Retinal pigment epithelial cell (primary cell): ENCODE data around the gene ATP8A2.

Source experiments
- DNase-seq: peaks from one replicate; pipeline ENCODE4 v3.0.0-alpha.2; 2010; ENCODE audit warnings: low read depth
- H3K4me3 ChIP-seq: 2 replicates; pipeline ENCODE4 v1.5.1; 2011; ENCODE audit warnings: mild to moderate bottlenecking, low read length, control low read depth, moderate library complexity
- TF ChIP-seq, protein P1 (sequence below): conservative IDR thresholded peaks from 2 replicates; pipeline ENCODE4 v1.5.1; 2011; ENCODE audit warnings: low read depth, low read length, control low read depth, inconsistent platforms

ATP8A2 gene

DNA sequence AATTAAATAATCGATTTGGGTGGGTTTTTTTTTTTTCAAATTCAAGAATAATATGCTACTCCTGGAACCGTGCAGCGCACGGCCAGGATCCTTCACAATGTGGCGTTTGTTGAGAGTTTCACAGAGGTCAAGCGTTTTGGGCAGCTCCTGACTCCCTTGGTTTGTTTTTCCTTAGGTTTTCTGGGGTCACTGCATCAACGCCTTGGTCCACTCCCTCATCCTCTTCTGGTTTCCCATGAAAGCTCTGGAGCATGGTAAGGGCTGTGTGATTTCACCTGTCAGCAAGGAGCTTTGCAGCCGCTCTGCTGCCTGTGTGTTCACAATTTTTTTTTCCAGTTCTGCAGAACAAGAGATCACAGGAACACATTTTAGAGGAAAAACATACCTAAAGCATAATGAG is 467.6 kb downstream of the ATP8A2 start:
- no peak for DNase-seq
- TF ChIP-seq, protein P1, sequence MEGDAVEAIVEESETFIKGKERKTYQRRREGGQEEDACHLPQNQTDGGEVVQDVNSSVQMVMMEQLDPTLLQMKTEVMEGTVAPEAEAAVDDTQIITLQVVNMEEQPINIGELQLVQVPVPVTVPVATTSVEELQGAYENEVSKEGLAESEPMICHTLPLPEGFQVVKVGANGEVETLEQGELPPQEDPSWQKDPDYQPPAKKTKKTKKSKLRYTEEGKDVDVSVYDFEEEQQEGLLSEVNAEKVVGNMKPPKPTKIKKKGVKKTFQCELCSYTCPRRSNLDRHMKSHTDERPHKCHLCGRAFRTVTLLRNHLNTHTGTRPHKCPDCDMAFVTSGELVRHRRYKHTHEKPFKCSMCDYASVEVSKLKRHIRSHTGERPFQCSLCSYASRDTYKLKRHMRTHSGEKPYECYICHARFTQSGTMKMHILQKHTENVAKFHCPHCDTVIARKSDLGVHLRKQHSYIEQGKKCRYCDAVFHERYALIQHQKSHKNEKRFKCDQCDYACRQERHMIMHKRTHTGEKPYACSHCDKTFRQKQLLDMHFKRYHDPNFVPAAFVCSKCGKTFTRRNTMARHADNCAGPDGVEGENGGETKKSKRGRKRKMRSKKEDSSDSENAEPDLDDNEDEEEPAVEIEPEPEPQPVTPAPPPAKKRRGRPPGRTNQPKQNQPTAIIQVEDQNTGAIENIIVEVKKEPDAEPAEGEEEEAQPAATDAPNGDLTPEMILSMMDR: no peak
- no peak overlapping the region for H3K4me3 ChIP-seq

DNA sequence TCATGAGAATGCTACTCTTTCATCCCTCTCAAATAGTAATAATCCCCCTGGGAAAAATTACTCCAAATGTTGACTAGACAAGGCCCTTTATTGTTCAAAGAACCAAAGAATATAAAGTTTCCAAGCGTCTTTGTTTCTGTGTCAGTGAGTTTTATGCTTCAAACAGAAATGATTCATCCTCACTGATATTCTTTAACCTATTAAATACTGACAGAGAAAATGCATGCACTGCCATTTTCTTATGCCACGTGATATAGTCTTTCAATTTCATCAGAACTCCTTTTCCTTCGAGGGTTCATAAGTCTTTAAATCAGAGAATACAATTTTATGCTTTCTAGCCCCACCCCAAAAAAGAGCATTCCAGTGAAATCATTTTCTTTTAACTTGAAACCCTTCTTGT is 468.5 kb downstream of the ATP8A2 start:
- TF ChIP-seq, protein P1: no peak
- H3K4me3 ChIP-seq: no peak overlapping the region
- DNase-seq: no peak

DNA sequence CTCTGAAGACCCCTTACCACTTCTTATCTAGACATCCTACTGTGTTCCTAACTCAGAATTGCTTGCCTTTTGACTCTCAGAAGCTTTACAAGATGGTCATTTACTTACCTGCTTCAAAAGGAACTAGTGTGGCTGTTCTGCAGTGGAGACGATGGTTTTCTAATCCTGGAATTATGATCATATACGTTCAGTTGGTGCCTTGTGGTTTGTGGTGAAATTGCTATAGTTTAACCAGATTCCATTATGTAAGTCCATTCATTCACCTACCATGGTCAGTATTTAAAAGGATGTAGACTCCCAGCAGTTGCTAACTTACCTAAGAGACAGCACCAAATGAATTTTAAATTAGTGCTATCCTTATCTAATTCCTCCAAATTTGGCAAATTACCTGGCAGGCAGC is 469.2 kb downstream of the ATP8A2 start:
- H3K4me3 ChIP-seq: no peak overlapping the region
- TF ChIP-seq, protein P1: no peak
- no peak for DNase-seq

DNA sequence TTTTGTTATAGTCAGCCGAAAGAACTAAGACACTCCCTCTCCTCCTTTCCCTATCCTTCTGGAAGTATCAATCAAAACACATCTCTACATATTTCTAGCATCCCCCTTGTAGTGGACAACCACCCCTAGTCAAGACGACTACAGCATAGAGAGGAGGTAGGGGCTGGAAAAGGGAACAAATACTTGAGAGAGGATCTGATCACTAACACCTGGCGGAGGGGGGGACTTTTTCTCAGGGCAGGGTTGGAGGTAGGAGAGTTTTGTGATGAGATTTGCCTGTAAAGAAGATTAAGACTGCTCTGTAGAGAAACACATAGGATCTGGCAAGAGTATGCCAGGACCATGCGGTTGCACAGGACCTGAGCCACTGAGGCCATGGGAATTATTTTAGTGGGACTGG is 471.9 kb downstream of the ATP8A2 start:
- TF ChIP-seq, protein P1: no peak

DNA sequence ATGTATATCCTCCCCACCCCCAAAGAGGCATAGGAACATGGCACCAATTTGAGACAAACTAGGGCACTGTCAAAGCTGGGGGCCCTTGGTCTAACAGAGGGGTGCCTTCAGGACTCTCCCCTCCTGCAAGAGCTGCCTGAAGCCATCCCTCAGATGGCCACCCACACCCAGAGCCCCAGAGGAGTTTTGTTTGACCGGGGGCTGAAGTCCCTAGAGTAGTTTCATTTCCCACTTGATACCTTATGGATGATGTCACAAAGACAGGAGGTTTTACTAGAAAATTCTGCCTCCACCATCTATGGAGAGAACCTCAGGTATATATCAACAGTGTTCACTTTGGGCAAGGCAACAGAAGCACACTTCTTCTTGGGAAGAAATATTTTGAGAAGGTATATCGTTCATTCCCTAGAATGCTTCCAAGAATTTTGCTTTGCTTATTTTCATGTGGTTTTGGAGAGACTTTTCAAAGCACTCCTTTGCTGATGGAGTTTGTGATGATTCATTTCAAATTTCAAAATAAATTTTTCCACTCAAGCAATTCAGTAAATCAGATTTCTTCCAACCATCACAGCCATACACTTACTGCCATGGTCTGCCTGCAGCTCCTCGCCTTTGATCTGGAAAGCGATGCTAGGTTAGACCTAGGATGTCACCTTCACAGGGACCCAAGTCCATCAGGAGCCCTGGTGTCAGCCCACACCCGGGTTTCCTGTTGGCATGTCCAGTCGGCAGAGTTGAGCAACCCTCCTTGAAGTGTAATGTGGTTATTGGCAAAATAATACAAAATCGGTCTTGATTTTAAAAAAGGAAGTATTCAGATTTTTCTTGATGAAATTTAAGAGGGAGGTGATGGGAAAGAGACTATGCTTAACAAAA is 473.0 kb downstream of the ATP8A2 start:
- no peak overlapping the region for H3K4me3 ChIP-seq
- TF ChIP-seq, protein P1: no peak
- no peak for DNase-seq

More for the DNA sequence above, 471.9 kb downstream of the ATP8A2 start:
- DNase-seq: no peak
- H3K4me3 ChIP-seq: no peak overlapping the region

DNA sequence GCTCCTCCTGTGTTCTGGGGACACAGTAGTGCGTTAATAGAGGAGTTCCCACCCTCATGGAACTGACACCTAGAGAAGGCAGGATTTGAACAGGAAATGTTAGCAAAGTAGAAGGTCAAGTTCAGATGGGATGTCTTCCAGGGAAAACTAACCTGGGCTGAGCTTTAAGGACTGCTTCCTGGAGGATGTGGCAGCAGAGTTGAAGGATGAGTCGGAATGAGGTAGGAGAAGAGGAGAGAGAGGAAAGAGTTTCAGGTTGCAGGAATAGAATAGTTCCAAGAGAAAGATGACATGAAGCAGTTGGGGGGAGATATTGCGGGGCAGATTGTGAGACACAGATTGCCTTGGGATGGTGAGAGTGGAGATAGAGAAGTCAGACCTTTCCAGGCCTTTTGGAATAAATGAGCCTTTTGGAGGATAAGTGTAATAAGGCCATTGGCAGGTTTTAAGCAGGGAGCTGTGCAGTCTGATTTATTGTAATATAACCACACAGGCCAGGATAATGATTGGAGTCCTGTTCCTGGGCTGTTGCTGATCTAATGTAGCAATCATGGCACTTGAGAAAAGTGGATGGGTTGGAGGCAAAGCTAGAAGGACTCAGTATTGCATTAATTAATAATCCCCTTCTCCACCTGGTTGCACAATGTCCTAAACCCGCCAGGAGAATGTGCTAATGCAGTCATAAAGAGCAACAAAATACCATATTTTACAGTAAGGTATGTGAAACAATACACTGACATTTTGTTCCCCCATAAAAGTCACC is 474.6 kb downstream of the ATP8A2 start:
- TF ChIP-seq, protein P1: no peak
- no peak for DNase-seq
- no peak overlapping the region for H3K4me3 ChIP-seq
